T47D (cell line): ENCODE results near the gene TAL1.
A peak's percentile ranks its signal among the peaks of the same experiment; 100 is the strongest.
"Not testable (repeated sequence)": the region's sequence is repeated elsewhere in the genome, so short reads cannot be mapped to it uniquely, and the experiment has no call there.

ENCODE experiments used
- DNase-seq, 2 experiments: peaks; one replicate each; pipeline versions ENCODE4 v3.0.0 to v3.0.0-alpha.2; 2011 to 2012; ENCODE audit warnings: low read depth in 1 of 2, low spot score in 1 of 2
- JUND ChIP-seq: IDR thresholded peaks from 2 replicates; pipeline ENCODE4 v1.6.1; 2012; ENCODE audit warnings: low read depth
- in situ Hi-C: cut with HindIII; loops from 2 replicates; pipeline ENCODE4 v1.10.0; 2016; ENCODE audit warnings: low sequenced_read_pairs, low pct_unique_long_range_greater_than_20kb

The TAL1 gene

DNA sequence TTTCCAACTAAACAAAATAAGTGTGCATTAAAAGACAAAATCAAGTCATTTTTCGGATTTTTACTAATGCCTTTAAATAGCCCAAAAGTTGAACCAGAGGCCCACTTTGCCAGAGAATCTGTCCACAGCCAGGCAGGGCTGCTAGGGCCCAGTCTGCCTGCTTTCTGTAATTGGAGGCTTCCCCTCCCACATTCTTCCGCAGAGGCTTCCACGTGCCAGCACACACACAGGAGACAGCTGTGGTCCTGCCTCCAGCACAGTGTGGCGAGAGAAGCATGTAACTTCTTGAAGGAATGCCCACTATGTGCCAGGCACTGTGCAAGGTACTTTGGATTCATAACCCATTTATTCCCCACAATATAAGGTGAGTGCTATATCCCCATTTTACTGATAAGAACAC lies 30.8 kb downstream of the TAL1 start:
- in situ Hi-C loops: no loop called here
- no peak for TF ChIP-seq JUND
- no peak for DNase-seq

DNA sequence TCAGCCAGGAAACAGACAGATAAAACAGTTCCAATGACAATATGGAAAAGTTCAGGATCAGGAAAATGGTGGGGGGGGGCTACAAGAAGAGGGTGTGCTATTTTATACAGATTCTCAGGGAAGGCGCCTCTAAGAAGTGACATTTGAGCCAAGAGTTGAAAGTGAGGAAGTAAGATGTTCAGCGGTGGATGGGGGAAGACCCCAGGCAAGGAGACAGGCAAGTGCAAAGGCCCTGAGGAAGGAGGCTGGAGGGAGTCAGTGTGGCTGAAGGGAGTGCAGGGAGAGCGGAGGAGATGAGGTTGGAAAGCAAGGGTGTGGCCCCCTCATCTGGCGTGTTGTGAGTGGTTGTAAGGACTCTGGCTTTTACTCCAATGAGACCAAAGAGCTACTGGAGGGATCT lies 33.8 kb downstream of the TAL1 start:
- no peak for DNase-seq
- in situ Hi-C loops: no loop called here
- TF ChIP-seq JUND: no peak

DNA sequence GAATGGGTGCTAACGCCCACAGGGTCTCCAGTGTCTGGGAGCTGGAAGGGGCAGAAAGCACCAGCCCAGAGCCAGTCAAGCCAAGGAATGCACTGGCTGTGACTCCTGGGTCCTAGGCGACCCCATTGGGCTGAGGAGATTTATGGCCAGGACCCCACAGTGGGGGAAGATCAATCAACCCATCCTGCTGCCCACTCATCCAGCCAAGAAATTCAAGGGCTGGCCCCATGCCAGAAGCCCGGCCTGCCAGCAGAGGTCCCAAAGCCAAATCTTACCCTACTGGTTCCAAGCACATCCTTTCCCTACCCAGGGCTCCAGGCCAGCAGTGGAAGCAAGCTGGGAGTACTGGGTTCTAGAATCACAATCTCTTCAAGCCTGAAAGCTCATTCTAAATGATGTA lies 35.4 kb downstream of the TAL1 start:
- in situ Hi-C loops: no loop called here
- DNase-seq: no peak
- TF ChIP-seq JUND: no peak

DNA sequence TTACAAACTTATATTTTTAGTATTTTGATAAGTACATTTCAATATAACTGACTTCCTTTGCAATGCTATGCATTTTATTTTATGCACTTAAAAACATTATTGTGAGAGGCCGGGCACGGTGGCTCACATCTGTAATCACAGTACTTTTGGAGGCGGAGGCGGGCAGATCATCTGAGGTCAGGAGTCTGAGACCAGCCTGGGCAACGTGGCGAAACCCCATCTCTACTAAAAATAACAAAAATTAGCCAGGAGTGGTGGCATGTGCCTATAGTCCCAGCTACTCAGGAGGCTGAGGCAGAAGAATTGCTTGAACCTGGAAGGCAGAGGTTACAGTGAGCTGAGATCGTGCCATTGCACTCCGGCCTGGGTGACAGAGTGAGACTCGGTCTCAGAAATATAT lies 36.0 kb downstream of the TAL1 start:
- in situ Hi-C loops, DNase-seq: not testable (repeated sequence)

DNA sequence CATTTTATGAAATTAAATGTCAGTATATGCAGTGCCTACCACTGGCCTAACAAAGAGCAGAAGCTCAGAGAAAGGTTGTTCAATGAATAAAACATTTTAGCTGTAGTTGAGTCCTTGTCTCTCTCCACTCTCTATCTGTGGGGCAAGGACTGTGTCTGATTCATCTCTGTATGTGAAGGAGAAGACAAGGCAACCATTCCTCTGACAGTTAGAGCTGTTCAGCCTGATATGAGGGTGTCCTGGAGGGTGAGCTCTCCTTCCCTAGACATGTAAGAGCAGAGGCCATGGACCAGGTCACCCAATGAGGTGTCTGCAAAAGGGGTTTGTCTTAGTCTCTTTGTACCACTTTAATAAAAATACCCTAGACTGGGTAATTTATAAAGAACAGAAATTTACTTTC lies 37.7 kb downstream of the TAL1 start:
- in situ Hi-C loops: no loop called here
- TF ChIP-seq JUND: no peak

DNA sequence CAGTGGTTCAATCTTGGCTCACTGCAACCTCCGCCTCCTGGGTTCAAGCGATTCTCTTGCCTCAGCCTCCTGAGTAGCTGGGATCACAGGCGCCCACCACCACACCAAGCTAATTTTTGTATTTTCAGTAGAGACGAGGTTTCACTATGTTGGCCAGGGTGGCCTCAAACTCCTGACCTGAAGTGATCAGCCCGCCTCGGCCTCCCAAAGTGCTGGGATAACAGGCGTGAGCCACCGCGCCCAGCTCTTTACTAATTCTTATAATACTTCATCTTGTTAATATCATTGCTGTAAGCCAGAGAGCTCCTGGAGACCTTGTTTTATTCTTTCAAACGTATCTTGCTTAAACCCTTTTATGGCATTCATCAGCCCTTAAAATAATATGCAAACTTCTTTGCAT lies 38.5 kb downstream of the TAL1 start:
- in situ Hi-C loops: not testable (repeated sequence)

More for the DNA sequence above, 37.7 kb downstream of the TAL1 start:
- no peak for DNase-seq

DNA sequence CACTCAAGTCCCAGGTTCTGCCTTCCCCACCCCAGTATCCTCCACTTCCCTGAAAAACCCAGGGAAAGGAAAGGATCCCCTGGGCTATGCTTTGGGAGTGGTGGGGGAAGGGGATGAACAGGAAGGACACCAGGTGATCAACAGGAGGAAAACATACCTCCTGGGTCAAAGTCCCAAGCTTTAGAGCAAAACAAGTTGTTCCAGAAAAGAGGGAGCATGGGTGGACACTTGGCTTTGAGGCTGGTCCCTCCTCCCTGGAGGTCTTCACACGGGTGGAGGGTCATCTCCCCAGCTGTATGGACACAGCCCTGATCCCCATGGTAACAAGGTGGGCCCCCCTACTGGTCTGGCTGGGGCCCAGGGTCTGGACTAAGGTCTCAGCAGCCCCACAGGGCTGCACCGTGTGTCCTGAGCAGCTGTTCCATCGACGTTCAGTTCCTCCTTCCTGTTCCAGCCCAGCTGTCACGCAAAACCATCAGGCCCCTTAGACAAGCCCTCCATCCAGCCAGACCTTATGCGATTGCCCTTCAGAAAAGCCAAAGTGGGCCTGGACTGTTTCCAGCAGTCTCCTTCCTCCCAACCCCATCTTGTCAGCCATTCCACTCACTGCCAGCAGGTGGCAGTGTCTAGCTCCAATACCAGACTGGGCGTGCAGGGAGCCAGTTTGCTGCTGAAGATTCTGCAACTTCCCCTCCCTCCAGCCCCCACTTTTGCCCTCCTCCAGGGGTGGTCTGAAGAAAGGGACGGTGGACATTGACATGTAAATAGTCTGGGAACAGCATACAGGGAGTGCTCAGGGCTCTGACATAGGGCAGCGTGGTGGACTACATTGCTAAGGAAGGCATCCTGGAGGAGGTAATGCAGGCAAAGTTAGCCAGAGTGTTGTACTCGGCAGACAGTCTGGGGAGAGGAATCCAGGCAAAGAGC lies 39.3 kb downstream of the TAL1 start:
- DNase-seq: peak; percentile 32 to 60
- in situ Hi-C loops: no loop called here
- no peak for TF ChIP-seq JUND

More for the DNA sequence above, 38.5 kb downstream of the TAL1 start:
- not testable (repeated sequence) for DNase-seq

DNA sequence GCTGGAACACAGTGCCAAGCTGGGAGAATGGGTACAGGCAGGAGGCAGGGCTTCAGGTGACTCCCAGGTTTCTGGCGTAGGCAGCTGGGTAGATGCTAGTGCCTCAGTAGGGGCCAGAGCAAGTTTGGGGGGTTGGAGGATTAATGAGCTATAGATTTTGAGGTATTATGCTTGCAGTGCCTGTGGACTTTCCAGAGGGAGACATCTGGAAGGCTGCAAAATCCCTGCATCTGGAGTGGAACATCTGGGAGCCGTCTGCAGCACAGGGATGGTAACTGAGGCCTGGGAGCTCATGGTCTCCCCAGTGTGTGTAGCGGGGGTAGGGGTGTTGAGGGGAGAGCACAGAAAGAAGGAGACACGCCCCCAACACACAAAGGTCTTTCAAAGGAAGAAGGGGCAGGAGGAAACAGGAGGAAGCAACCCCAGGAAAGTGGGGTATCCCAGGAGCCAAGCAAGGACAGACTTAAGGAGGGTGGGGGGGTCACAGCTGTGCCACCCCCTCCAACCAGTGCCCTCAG lies 40.0 kb downstream of the TAL1 start:
- in situ Hi-C loops: no loop called here
- TF ChIP-seq JUND: no peak
- no peak for DNase-seq

DNA sequence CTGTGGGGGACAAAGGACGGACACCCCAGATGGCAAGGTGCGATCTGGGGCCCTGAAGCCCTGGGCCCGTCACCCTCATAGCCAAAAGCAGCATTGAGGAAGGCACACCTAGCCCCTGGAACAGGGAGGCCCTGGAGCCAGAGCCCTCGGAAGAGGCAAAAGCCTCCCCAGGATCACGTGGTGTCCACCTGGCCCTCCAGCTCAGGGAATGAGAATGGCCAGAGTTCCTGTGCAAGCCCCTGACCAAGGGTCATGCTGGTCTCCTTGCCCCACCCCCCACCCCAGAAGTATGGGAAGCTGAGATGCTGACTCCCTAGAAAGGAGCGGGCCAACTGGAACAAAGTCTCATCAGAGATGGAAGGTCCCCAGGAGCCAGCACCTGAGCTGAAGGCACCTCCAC lies 41.2 kb downstream of the TAL1 start:
- in situ Hi-C loops: no loop called here
- no peak for TF ChIP-seq JUND
- DNase-seq: no peak

DNA sequence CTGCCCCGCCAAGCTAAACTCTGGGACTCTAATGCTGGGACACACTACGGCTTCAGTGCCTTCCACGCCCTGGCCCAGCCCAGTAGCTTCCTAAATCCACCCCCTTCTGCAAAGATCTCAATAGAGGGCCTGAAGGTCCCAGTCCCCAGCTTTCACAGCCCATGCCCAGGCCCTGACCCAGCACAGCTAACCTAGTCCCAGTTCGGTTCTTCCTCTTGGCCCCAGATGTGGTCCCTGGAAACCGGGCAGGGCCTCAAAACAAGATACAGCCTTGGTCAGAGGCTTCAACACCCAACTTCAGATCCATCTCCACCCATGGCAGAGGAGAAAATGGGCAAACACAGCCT lies 41.5 kb downstream of the TAL1 start:
- TF ChIP-seq JUND: no peak
- no peak for DNase-seq
- in situ Hi-C loops: no loop called here

DNA sequence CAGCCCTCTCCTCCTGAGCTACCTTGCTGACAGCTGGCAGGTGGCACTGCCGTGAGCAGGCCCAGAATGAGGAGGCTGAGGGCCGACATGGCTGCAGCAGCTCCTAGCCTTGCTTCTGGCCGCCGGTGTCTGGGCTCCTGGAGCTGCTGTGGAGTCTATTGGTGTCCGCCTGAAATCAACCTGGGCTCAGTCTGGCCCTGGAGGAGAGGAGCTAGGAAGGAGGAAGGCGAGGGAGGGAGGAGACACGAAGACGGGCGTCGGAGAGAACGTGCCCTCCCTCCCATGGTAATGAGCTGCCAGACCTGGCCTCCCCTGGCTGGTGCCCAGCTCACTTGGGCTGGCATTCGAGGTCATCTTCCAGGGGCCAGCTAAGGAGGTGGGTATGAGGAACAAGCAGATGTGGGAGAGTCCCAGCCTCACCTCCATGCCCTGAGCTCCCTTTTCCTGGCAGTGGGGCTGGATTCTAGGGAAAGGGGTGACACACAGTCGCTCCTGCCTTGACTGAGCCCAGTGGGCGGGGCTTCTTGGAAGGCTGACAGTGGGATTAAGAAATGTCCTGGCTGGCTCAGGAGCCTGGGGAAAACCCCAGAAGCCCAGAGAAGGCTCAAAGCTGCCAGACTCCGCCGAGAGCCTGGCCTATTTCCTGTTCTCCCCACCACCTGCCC lies 42.0 kb downstream of the TAL1 start, which contains the start of gene PDZK1IP1:
PDZK1IP1 (minus strand) TSS at position 193 of the 665 bp plus-strand sequence; CDS start at position 89, 104 bp downstream.
- no peak for DNase-seq
- no peak for TF ChIP-seq JUND
- in situ Hi-C loops: no loop called here

DNA sequence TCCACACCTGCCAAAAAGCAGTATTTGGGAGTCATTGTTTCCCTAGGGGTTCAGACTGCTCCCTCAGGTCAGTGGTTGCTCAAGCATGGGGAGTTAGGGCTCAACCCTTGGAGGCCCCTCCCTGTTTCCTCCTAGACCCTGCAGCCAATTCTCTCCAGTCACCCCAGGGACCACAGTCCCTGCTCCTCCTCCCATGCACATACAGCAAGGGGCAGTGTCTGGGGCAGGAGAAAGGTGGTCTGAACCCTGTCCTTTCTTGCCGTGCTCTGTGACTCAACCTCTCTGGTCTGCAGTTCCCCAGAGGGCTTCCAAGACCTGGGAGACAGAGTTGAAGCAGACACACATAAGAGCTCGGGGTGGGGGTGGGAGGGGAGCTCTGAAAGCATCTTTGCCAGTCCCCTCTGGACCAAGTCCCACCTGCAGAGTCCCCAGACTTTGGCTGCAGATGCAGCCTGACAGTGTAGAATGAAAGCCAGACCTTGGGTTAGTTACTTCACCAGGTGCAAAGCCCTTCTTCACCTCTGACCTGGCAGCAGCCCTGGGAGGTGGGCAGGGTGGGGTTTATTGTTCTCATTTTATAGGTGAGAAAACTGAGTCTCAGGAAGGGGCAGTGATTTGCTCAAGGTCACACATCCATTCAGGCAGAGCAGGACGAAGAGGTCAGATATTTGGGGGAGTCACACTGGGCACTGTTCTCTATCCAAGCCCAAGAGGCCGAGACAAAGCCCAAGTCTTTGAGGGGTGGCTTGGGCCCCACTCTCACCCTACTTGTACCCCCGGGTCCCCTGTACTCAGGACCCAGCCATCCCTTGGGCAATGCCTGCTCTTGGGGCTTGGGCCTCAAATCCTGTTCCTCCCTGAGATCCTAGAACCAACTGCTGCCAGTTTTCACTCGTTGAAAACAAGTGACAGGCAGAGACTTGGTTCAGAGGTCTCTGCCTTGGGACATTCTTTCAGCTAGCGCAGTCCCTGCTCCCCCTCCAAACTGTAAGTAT lies 42.9 kb downstream of the TAL1 start:
- in situ Hi-C loops: no loop called here
- no peak for DNase-seq
- TF ChIP-seq JUND: no peak
